ENCODE results near the gene TTYH2. TPM values are rescaled to one million over a fixed set of nuclear protein-coding genes. Genes with fewer than 3 reads are reported as not detected.

The TTYH2 gene
- polyA plus RNA-seq, 1 of the 3 experiments (the other 2 are of a cell fraction) = 16.1 TPM

- H3K4me1 ChIP-seq (ENCODE audit: control insufficient read depth in 1 of 2, insufficient read depth in 2 of 2, low read depth in 1 of 2, low read length in 1 of 2) = peaks cover 0 to 6% of the 10 kb centered on the region in 2 experiments; a peak in 1 of 4 replicates
- CTCF ChIA-PET = interaction anchor here (0.9 to 2.1 kb wide), 5 partner anchors 9 to 486 kb away, joined by 3 to 6 read pairs (median 4); no protein-coding TSS in a partner anchor
- no peaks in the 10 kb centered on the region for H3K36me3 ChIP-seq (replicated peaks in 1 of 2; ENCODE audit: control insufficient read depth in 1 of 2, insufficient read depth in 2 of 2, low read length in 1 of 2)
- no peak overlapping the region for H3K27ac ChIP-seq (ENCODE audit: low read depth in 2 of 2, low read length in 1 of 2)
- H3K27me3 ChIP-seq (ENCODE audit: insufficient read depth) = no peaks in the 10 kb centered on the region
- H3K9me3 ChIP-seq = no peaks in the 10 kb centered on the region
- WGBS (ENCODE audit: low lambda C conversion rate) = 64% methylated on average over 12 of the region's 12 CpGs
- H3K4me3 ChIP-seq (ENCODE audit: low read depth in 2 of 2, low read length in 1 of 2) = no peak overlapping the region
- TF ChIP-seq RAD21 (IDR thresholded peaks at IDR 0.05; ENCODE audit: low read length) (no peak), GATA2 (CRISPR knock-in tag; IDR thresholded peaks at IDR 0.05) (no peak), CHD2 (IDR thresholded peaks at IDR 0.05; ENCODE audit: low read length, partially characterized antibody) (no peak), TEAD4 (IDR thresholded peaks at IDR 0.05; ENCODE audit: borderline replicate concordance, insufficient read depth) (no peak), PBX3 (IDR thresholded peaks at IDR 0.05) (no peak), SMC3 (IDR thresholded peaks at IDR 0.05; ENCODE audit: low read depth, low read length) (no peak), MXI1 (IDR thresholded peaks at IDR 0.05; ENCODE audit: low read depth, low read length) (no peak), CTCF (IDR thresholded peaks at IDR 0.05) (no peak), FOSL2 (IDR thresholded peaks at IDR 0.05; ENCODE audit: borderline replicate concordance, low read depth) (no peak), EP300 (IDR thresholded peaks at IDR 0.05; ENCODE audit: borderline replicate concordance in 1 of 2, low read depth in 1 of 2, low read length in 1 of 2) (no peak), FOXJ3 (CRISPR knock-in tag; IDR thresholded peaks at IDR 0.05) (no peak), RCOR1 (IDR thresholded peaks at IDR 0.05; ENCODE audit: low read length) (no peak), RFX5 (IDR thresholded peaks at IDR 0.05; ENCODE audit: low read length) (no peak), FOXM1 (IDR thresholded peaks at IDR 0.05; ENCODE audit: low read depth) (no peak), SIN3A (IDR thresholded peaks at IDR 0.05; ENCODE audit: borderline replicate concordance, low read depth, low read length) (no peak), NRF1 (IDR thresholded peaks at IDR 0.05; ENCODE audit: low read depth, low read length) (no peak), EZH2phosphoT487 (IDR thresholded peaks at IDR 0.05; ENCODE audit: borderline replicate concordance, low read depth) (no peak), RXRA (IDR thresholded peaks at IDR 0.05; ENCODE audit: borderline replicate concordance, low read depth) (no peak)
- H3K4me2 ChIP-seq = no peak overlapping the region
- no peaks in the 10 kb centered on the region for H3K79me2 ChIP-seq (ENCODE audit: insufficient read depth)
- no peak overlapping the region for H3K9ac ChIP-seq
- H4K20me1 ChIP-seq (ENCODE audit: insufficient read depth) = no peaks in the 10 kb centered on the region
- POLR2A ChIA-PET = no interaction called here
- H3K9me2 ChIP-seq = no peaks in the 10 kb centered on the region
- DNase-seq = no peak
- no peaks in the 10 kb centered on the region for H3F3A ChIP-seq (replicated peaks; ENCODE audit: insufficient read depth)
- H2AFZ ChIP-seq (ENCODE audit: low read depth) = no peak overlapping the region
These were observed 37.1 kb downstream of the TTYH2 start for GRCh38 chr17:74250324-74250995.

Data from SK-N-SH (cell line).